ENCODE data around the gene OGDH.

GRCh38 chr7:44616545-44616944 lies 10.1 kb downstream of the OGDH start:
- no peak for TF ChIP-seq EZH2 (IDR thresholded peaks at IDR 0.05)
- no peak for TF ChIP-seq POLR2AphosphoS5 (IDR thresholded peaks at IDR 0.05; ENCODE audit: borderline replicate concordance, low read depth, low read length)
